HCEC 1CT (cell line): ENCODE data around the gene PTGES3L.
"Not testable (repeated sequence)": the region's sequence is repeated elsewhere in the genome, so short reads cannot be mapped to it uniquely, and the experiment has no call there.

ENCODE experiments used
- DNase-seq: peaks from one replicate; pipeline ENCODE4 v3.0.0-alpha.2; 2017

The PTGES3L gene

DNA sequence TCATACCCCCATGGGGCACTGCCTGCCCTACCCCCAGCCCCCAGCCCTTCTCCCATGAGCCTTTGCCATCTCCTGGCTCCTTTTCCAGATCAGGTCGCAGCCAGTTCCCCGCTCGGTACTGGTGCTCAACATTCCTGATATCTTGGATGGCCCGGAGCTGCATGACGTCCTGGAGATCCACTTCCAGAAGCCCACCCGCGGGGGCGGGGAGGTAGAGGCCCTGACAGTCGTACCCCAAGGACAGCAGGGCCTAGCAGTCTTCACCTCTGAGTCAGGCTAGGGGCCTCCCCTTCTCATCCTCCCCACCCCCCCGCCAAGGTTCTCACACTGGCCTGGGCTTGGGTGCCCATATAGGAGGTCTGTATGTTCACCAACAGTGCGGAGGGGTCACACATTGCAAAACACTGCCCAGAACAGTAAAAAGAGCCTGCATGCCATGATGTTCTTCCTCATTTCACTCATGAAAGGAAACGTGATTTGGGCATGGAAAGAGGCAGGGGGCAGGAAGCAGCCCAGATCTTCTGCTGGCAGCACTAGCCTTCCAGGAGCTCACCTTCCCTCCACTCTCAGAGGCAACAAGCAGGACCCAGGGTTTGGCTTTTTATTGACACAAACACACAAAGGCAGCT, 34.3 kb upstream of the PTGES3L start:
- DNase-seq, result no peak

DNA sequence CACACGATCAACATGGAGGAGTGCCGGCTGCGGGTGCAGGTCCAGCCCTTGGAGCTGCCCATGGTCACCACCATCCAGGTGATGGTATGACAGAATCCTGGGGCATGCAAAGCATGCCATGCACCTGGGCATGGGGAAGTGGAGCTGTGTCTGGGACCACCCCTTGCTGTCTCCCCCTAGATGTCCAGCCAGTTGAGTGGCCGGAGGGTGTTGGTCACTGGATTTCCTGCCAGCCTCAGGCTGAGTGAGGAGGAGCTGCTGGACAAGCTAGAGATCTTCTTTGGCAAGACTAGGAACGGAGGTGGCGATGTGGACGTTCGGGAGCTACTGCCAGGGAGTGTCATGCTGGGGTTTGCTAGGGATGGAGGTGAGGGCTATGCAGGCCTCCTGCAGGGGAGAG, 33.4 kb upstream of the PTGES3L start:
- DNase-seq, result no peak

DNA sequence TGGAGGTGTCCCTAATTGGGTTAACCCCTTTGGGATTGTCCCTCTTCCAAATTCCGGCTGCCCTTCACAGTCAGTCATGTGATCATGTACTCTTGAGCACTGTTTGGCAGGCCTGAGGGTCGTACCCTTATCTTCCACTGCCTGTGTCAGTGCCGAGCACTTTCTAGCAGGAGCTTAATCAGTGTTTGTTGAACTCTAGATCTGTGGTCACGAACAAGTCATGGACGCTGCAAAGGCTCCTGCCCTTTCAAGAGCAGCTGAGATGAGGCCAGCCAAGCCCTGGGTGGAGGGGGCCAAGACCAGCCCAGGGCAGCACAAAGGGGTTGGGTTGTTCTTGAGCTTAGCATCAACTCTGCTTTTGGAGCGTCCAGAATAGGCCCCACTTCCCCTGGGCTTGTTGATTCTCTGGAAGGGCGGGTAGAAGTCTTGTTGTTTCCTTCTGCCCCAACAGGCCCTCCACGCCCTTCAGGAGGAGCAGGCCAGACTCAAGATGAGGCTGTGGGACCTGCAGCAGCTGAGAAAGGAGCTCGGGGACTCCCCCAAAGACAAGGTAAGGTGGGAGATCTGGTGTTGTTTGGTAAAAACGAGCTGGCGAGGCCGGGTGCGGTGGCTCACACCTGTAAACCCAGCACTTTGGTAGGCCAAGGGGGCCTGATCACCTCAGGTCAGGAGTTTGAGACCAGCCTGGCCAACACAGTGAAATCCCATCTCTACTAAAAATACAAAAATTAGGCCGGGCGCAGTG, 32.0 kb upstream of the PTGES3L start:
- DNase-seq, result no peak

DNA sequence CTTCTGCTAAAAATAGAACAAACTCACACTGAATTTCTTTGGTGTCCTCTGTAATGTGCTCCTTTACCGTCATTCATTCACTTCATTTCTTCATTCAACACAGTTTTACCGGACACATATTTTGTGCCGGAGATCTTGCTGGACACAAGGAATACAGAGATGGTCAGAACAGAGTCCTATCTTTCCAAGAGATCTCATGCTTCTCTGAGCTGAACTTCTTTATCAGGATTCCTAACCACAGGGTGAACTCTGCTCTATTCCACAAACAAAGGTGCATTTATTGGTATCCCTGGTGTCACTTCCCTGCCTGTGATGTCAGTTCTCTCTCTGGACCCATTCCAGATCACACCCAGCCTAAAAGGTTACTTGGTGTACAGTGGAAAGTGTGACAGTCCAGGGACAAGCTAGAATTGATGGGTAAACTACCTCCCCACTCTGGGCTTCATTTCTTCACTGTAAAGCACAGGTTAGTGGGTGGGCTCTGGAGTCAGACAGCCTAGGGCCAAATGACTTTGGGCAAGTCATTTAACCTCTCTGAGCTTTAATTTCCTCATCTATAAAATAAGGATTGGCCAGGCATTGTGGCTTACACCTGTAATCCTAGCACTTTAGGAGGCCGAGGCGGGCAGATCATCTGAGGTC, 30.9 kb upstream of the PTGES3L start:
- no peak for DNase-seq

DNA sequence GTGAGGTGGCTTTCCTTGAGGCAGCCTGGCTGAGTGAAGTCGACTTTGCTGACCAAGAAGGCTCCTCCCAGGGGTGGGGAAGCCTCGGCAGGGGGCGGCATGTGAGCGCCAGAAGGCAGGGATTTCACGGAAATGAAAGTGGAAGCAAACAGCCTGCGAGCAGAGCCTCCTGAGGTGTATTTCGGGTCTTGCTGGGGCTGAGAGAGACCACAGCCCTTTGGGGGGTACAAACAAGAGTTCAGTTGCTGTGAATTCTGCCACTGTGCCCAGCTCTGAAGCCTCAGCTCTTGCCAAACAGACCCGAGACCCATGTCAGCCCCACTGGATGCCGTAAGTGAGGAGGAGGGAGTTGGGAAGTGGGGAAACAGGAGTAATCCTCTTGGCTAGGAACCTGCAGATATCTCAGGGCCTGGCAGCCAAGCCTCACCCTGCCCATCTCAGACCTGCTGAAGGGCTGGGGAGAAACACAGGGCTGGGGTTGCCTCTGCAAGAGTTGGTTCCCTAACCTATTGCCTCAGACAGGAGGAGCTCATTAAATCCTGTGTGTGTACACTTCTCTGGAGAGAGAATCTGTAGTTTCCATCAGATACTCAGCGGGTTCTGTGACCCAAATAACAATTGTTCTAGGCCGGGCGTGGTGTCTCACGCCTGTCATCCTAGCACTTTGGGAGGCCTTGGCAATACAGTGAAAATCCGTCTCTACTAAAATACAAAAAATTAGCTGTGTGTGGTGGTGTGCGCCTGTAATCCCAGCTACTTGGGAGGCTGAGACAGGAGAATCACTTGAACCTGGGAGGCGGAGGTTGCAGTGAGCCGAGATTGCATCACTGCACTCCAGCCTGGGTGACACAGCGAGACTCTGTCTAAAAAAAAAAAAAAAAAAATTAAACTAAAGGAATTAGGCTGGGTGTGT, 27.0 kb upstream of the PTGES3L start, which contains the start of gene IFI35:
IFI35 (plus strand) TSS at position 146 of the 913 bp plus-strand sequence; CDS start at position 310, 164 bp downstream.
- peak; percentile 86 for DNase-seq

DNA sequence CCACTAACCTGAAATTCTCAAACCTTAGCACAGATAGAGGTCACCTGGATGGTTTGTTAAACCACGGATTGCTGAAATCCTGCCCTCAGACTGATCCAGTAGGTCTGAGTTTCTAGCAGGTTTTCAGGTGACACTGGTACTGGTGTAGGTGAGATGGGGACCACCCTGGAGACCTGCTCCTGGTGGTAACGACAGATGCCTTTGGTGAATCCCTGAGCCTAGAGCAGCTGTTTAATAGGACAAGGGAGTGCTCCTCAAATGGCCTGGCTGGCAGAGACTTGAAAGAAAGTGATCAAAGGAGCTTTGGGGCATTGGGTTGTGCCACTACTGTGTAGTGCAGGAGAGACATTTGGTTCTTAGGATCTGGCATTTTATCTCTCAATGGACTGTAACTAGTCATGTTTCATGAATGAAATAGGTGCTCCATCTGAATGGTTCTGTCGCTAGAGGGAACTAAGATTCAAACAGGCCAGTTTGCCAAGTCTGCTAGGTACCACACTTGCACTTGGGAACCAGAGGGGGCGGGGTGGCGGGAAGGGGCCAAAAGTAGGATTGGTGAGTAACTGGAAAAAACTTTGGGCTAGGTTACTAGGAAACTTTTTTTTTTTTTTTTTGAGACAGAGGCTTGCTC, 23.8 kb upstream of the PTGES3L start:
- peak; percentile 30 for DNase-seq

DNA sequence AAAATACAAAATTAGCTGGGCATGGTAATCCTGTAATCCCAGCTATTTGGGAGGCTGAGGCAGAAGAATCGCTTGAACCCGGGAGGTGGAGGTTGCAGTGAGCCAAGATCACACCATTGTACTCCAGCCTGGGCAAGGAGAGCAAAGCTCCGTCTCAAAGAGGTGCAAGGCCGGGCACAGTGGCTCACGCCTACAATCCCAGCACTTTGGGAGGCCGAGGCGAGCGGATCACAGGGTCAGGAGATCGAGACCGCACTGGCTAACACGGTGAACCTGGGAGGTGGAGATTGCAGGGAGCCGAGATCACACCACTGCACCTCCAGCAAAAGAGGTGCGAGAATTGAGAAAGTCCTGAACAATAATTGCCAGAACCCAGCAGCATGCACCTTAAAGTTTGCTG, 21.0 kb upstream of the PTGES3L start:
- not testable (repeated sequence) for DNase-seq

DNA sequence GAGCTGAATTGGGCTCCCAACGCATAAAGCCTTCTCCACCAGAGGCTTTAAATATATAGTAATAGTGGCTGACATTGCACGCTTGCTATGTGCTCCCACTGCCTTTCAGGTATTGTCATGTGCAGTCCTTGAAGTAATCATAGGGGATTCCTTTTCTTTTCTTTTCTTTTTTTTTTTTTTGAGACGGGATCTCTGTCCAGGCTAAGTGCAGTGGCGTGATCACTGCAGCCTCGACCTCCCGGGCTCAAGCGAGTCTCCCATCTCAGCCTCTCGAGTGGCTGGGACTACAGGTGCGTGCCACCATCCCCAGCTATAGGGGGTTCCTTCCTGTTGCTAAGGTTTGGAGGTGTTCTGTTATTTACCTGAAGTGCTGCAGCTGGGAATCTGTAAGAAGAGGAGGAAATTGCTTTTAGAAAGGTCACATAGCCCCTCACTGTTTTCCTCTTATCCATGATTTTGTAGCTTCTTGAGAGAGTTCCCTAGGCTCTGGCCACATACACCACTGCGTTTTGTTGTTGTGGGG, 19.2 kb upstream of the PTGES3L start:
- no peak for DNase-seq

DNA sequence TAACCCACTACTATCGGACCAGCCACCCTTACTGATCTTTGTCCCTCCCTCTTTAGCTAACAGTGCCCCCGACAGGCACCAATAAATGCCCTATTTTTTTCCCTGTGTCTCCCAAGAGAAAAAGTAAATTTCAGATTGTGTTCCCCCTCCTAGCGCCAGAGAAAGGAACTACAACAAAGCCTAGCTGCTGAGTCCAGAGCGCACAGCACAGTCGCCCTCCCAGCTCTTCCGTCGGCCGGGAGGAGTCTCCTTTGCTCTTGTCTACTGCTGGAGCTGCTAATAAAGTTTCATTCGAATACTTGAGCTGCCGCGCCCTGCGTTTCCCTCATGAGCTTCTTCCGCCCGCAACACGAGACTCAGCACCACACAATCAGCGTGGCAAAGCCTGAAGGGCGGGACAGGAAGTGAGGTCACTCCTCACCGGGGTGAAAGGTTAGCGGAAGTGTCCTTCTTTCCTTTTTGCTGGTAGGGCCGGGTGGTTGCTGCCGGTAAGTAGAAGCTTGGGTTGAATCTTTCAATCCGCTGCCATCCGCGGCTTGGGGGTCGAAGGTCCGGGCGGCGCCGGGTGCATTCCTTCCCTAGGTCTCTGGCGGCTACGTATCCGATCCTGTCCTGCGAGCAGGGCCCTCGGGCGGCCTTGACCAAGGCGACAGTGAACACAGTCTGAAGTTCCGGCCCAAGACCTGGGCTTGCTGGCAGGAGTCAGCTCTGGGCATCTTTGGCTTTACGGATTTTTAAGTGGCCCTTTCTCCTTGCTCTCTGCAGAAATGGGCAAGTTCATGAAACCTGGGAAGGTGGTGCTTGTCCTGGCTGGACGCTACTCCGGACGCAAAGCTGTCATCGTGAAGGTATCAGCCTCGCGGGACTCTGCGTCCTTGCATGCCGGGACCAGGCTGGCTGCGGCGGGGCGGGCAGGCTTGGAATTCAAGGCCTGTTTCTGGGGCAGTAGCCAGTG, 18.4 kb upstream of the PTGES3L start, which contains the start of gene RPL27:
RPL27 (plus strand) TSS at position 436 of the 955 bp plus-strand sequence; CDS start at position 768, 332 bp downstream.
- peak; percentile 100 for DNase-seq

DNA sequence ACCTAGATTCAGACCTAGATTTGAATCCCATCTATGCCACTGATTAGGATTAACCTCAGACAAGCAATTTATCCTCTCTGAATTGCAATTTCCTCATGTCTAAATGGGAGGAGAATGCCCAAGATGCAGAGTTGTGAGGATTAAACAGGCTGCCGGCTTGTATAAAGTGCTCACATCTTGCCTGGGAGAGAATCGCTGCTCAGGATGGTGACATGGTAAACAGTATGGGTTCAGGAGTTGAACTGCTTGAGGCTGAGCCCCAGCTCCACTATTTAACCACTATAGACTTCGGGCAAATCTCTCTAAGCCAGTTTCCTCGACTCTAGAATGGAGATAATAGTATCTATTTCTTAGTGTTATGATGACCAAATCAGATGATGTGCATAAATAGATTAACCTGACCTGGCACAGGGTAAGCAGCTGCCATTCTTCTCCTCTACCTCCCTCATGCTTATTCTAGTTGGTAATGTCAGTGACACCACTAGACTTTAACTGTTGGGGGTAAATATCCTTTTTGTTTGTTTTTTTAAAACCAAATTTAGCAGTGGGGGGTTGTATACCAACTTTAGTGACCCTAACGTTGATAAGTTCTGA, 17.6 kb upstream of the PTGES3L start:
- DNase-seq, result no peak

DNA sequence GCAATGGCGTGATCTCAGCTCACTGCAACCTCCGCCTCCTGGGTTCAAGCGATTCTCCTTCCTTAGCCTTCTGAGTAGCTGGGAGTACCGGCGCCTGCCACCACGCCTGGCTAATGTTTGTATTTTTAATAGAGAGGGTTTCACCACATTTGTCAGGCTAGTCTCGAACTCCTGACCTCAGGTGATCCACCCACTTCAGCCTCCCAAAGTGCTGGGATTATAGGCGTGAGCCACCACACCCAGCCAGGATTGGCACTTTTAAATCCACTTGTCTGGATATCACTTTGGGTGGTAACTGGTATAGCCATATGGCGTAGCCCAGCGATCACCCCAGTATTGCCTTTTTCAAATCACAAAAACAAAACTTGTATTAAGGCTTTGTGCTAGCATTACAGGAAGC, 14.0 kb upstream of the PTGES3L start:
- DNase-seq, result not testable (repeated sequence)

DNA sequence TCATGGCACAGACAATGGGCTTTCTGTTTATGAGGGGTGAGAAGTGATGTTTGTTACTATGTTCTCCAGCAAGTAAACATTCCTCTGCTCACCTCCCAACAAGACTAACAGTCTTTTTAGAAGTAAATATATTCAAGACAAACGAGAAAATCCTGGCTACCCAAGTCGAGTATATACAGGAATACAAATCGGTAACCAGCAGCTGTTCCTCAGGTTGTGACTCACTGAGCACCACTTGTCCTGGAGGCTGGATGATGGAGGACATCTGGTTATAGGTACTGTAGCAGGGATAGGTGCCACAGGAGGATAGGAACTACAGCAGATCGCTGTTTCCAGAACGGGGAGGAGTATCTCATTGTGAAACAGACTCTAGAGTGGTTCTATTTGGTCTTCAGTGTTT, 13.0 kb upstream of the PTGES3L start:
- DNase-seq, result no peak

DNA sequence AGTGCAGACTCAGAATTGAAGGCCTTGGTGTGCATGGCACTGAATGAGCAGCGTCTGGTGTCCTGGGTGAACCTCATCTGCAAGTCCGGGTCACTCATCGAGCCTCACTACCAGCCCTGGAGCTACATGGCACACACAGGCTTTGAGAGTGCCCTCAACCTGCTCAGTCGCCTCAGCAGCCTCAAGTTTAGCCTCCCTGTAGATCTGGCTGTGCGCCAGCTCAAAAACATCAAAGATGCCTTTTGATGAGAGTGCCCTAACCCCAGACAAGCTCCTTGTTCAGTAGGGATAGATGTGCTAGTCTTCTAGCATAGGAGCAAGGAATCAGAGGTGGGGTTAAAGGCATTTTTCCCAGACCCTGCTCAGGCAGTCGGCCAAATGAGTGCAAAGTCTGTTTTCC, 11.6 kb upstream of the PTGES3L start:
- DNase-seq, result no peak

DNA sequence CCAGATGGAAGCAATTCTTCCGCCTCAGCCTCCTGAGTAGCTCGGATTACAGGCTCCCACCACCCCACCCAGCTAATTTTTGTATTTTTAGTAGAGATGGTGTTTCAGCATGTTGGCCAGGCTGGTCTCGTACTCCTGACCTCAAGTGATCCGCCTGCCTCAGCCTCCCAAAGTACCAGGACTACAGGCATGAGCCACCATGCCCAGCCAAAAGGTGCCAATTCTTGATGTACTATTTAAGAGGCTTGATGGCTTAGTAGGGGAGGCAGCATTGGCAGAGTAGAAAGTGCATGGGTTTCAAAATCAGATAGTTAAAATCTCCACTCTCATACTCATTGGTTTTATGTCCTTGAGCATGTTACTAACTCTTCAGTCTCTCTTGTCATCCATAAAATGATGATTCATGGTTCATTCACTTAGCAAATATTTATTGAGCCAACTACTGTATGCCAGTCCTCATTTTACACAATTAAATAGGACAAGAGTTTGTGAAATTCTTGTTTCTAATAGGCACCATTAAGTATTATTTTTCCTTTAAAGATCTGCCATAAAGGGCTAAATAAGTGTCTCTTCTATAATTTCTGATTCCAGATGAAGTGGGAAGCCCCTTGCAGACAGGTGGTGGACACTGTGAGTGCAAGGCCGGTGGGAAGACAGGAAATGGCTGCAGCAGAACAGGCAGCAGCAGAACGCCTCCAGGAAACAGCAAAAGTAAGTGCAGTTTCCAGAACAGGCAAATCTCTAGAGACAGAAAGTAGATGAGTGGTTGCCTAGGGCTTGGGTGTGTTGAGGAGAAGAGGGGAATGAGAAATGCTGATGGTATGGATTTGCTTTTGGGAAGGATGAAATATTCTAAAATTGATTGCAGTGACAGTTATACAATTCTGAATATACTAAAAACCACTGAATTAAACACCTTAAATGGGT, 10.1 kb upstream of the PTGES3L start:
- peak; percentile 64 for DNase-seq

DNA sequence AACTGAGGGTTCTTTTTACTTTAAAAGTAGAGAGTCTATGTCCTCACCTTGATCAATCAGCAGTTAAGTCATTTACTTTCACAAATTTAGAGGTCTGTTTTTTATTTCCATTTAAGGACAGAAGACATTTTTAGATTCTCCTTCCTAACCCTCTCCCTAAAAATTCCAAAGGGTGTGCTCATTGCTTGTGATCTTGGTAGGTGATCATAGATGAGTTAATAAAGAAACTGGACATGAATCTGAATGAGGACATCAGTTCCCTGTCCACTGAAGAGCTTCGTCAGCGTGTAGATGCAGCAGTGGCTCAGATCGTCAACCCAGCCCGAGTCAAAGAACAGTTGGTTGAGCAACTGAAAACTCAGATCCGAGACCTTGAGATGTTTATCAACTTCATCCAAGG, 9.3 kb upstream of the PTGES3L start:
- DNase-seq, result peak; percentile 63

DNA sequence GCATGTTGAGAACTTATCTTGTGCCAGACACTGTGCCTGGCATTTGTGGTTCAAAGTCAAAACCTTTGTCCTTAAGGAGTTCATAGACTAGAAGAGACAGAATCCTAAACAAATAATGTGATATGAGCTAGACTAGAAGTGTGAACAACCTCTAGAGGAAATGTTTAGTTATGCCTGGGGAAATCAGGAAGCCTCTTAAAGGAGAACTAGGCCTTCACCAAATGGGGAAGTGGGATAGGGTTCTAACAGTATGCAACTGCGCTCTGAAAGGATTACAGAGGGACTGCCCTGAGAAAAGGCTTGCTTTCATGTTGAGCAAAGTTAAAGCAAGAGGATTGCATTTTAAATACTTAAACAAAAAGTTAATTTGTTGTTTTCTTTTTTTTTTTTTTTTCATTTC, 5.3 kb upstream of the PTGES3L start:
- DNase-seq, result no peak

DNA sequence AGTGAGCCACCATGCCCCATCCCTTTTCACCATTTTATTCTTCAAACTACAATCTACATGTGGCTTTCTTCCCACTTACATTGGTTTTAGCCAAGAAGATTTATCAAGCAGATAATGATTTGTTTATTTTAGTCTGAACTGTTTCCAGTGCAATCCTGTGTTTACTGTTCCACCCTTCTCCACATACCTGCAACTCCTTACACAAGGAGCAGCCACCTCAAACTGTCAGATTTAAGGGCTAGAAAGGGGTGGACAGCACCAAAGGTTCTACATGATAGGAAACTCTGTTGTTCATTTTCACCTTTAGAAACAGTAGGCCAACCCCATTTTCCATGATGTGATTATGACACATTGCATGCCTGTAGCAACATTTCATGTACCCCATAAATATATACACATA, 2.4 kb upstream of the PTGES3L start:
- DNase-seq, result no peak

DNA sequence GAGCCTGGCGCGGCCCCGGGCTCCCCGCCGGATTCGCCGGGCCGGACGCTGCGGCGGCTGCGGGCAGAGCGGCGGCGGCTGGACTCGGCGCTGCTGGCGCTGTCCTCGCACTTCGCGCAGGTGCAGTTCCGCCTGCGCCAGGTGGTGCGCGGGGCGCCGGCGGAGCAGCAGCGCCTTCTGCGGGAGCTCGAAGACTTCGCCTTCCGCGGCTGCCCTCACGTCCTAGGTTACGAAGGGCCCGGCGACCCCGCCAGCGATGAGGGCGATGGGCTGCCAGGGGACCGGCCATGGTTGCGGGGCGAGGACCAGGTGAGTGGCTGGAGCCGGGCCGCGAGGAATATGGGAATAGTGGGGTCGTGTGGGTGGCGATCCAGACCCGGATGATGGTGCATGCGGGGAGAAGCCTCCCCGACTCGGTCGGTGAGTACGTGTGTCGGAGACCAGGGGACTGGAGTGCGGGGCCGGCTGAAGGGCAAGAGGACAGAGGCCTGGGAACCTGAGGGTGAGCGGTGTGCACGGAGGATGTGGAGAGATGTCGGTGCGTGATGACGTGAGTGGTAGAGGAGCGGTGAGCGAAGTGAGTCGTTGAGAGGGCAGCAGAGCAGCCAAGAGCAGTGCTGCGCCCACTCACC, 1.0 kb upstream of the PTGES3L start:
- DNase-seq, result peak; percentile 56

DNA sequence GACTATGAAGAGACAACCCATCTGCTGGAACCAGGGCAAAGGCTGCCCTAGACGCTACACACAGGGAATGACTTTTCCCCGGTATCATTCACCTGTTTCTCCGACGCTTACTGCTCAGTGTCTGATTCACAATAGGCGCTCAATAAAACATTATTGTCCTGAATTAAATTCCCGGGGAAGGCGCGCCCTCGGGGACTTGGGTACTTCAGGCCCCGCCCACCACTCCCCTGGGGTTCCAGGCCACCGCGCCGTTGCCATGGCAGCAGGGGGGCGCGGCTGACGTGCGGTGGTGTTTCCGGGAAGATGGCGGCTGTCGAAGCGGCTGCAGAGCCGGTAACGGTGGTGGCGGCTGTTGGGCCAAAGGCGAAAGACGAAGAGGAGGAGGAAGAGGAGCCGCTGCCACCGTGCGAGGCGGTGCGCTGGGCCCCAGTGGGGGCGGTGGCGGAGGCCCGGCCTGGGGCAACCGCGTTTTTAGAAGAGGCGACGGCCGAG, 440 bp upstream of the PTGES3L start, which contains the start of gene RUNDC1:
RUNDC1 (plus strand) TSS at position 292 of the 492 bp plus-strand sequence; CDS start at position 304, 12 bp downstream.
- peak; percentile 79 for DNase-seq
